G401 (cell line): Measurements from ENCODE around the gene NPFFR1. TPM values are rescaled to one million over a fixed set of nuclear protein-coding genes. Genes with fewer than 3 reads are reported as not detected.

ENCODE experiments used
- DNase-seq: peaks from one replicate; pipeline ENCODE4 v3.0.0-alpha.2; 2015; ENCODE audit warnings: low spot score
- in situ Hi-C: cut with HindIII; loops from 2 replicates; pipeline ENCODE4 v1.10.0; 2016; ENCODE audit warnings: low sequenced_read_pairs, mixed read lengths
- total RNA-seq: library from RNA; depleted of rRNA; stranded (reverse); fragments of >200 nt; shearing (Covaris generic); gene quantifications from 2 replicates; pipeline ENCODE4 v1.2.3, GENCODE V29; 2014

NPFFR1 gene
- total RNA-seq, 1 experiment from 2014 or later = not detected

DNA sequence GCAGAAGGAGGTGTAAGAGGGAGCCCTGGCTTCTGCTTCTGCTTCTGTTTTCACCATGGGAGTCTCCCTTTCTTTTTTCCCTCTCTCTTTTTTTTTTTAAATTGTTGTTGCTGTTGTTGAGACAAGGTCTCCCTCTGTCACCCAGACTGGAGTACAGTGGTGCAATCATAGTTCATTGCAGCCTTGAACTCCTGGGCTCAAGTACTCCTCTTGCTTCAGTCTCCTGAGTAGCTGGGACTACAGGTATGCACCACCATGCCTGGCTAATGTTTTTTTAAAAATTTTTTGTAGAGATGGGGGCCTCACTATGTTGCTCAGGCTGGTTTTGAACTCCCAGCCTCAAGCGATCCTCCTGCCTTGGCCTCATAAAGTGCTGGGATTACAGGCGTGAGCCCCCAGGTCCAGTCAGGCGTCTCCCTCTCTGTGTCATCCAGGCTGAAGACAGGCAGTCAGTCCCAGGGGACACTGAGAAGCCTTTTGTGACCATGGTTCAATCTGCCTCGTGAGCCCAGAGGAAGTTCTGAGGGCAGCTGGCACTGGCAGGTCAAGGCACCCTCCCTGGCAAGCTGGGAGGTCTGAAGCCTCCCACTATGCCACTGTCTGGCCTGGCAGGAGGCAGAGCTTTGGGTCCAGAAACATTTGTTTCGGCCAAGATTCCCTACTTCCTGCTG is 33.6 kb upstream of the NPFFR1 start:
- in situ Hi-C loops = no loop called here
- no peak for DNase-seq

- in situ Hi-C loops = no loop called here
- no peak for DNase-seq
These were observed 32.0 kb upstream of the NPFFR1 start for GRCh38 chr10:70315815-70316214.

DNA sequence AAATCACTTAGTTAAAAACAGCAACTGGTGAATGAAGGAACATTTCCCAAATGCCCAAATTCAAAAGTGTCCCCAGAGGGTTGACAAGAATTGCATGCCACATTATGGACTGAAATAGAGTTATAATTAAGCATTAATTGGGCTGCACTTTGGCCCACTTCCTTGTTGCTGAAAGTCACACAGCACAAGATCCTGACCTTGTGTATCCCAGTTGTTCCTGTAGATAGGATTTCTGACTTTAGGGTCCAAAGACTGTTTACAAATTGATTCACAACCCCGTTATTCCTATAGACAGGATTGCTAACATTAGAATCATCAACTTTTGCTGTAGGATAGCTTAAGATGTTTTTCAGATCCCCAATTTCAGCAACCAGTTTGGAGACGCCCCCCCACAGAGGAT is 31.5 kb upstream of the NPFFR1 start:
- in situ Hi-C loops = no loop called here
- DNase-seq = no peak

DNA sequence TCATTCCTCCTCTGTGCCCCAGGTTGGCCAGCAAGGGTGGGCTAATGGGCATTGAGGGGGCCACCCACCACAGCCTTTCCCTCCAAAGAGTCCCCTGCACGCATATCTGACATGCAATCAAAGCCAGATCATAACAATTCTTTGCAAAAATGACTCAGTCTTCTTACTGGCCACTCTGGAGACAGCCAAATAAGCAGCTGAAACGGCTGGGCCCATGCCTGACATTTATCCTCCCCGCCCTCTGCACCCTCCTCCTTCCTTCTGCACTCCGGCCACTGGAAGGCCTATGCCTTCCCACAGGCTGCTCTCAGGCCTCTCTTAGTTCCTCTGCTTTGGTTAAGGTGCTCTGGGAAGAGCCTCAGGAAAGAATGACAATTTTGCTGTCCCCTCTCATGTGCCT is 29.2 kb upstream of the NPFFR1 start:
- in situ Hi-C loops = no loop called here
- DNase-seq = no peak

- no peak for DNase-seq
- in situ Hi-C loops = no loop called here
These were observed 28.4 kb upstream of the NPFFR1 start for GRCh38 chr10:70312249-70312648.

DNA sequence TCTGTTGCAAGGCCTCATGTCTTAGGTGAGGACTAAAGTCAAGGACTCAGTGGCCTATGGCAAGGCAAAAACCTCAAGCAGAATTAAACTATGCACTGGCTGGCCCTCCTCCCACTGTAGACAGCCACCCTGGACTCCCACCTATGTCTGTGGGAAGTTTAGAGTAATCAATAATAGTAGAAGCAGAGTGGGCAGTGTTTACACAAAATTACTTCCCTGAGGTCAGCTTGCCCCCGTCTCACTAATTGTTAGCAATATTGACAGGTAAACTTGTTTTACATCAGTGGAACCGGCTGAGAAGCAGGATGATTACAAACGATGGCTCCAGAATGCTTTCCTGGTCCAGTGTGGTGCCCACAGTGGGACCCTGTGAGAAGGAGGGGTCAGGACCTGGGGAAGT is 27.9 kb upstream of the NPFFR1 start:
- no peak for DNase-seq
- in situ Hi-C loops = no loop called here

- in situ Hi-C loops = no loop called here
- DNase-seq = no peak
These were observed 25.9 kb upstream of the NPFFR1 start for GRCh38 chr10:70309661-70310060.

GRCh38 chr10:70308121-70309060 is 24.6 kb upstream of the NPFFR1 start:
- DNase-seq = no peak
- in situ Hi-C loops = no loop called here

DNA sequence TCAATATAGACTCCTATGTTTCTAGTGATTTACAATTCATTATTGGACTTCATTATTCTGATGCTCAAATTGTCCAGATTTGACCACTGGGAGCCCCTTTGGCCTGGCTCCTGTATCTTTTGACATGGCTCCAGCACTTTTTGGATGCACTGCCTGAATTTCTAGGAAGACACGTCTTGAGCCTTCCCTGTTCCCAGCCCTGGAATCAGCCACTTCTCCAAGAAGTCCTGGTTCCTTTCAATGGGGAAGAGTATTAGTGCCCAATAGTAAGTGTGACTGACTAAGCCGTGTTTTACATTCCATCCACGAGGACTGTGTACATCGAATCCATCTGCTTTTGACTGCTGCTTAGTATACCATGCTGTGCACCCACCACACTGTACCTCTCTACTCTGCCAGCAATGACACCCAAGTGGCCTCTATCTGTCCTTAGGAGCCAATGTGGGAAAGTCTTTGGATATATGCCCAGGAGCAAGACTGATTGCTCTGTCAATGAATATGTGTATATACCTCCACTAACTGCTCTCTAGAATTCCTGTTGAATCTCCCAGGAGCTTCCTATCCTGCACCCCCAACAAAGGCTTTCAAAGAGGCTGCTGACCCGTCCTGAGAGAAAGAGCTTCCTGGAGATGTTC is 23.2 kb upstream of the NPFFR1 start:
- in situ Hi-C loops = no loop called here

DNA sequence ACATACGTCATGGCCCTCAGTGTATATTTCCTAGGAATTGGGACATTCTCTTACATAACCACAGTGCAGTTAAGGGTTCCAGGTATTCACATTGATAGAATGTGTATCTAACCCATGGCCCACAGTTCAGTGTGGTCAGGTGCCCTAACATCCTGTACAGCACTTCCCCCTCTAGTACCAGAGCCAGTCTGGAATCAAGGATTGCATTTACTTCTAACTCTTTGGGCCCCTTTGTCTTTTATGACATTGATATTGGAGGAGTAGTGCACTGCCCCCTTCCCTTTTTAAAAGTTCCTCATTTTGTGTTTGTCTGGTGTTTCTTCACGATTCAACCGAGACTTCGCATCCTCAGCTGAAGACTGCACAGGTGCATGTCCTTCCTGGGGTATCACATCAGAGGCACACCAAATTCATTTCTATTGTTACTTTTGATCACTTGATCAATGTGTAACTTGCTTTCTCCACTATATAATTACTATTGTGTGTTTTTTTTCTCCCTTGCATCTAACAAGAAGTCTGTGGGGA is 22.4 kb upstream of the NPFFR1 start:
- DNase-seq = no peak
- in situ Hi-C loops = no loop called here

More for the DNA sequence above, 23.2 kb upstream of the NPFFR1 start:
- no peak for DNase-seq

DNA sequence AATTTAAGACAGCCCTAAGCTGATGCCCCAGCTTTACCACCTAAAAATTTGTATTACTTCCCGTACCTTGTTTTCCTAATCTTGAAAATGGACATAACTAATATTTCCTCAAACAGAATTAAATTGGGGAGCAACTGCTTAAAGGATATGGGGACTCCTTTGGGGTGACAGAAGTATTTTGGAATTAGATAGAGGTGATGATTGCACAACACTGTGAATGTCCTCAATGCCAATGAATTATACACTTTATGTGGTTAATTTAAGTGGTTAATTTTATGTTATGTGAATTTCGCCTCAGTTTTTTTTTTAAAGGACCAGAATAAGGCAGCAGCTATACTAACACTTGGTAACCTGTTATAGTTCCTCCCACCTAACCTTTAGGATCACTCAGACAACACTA is 19.9 kb upstream of the NPFFR1 start:
- in situ Hi-C loops = no loop called here
- no peak for DNase-seq

GRCh38 chr10:70302292-70302691 is 18.5 kb upstream of the NPFFR1 start:
- in situ Hi-C loops = no loop called here
- no peak for DNase-seq

GRCh38 chr10:70300908-70301597 is 17.2 kb upstream of the NPFFR1 start:
- in situ Hi-C loops = no loop called here
- DNase-seq = no peak

- in situ Hi-C loops = no loop called here
- DNase-seq = no peak
These were observed 16.7 kb upstream of the NPFFR1 start for GRCh38 chr10:70300461-70300860.

DNA sequence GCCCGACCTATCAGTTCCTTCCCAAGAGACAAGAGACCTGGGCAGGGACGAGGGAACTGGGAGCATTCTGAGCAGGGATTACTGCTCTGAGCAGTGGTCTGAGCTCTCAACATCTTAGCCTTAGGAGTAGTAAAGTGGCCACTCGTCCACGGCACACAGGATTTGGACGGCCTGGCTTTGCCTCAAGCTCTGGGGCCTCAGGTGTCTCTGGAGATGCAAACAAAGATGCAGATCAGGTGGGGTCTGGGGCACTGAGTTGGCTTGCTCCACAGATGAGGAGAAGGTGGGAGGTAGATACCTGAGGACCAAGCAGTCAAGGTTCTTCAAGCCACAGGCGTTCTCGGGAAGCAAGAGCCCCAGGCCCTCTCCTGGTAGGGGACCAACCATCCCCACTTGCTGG is 16.1 kb upstream of the NPFFR1 start:
- DNase-seq = no peak
- in situ Hi-C loops = no loop called here

GRCh38 chr10:70298393-70298792 is 14.6 kb upstream of the NPFFR1 start:
- in situ Hi-C loops = no loop called here
- DNase-seq = no peak

DNA sequence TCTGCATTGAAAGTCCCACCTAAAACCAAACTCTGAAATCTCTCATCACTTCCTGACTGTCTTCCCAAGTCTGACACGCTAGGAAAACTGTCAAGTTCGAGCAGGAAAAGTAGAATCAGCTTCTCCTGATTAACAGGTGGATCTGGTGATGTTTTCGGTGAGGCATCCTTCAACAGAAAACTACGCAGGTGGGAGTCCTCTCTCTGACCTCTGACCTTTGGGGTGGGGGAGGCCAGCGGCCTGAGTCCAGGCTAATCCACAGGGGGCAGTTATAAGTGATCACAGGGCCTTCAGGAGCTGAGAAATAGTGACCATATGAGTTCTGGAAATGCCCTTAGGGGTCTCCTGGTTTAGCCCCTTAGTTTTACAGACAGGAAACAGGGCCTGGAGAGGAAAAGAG is 13.4 kb upstream of the NPFFR1 start:
- no peak for DNase-seq
- in situ Hi-C loops = no loop called here

DNA sequence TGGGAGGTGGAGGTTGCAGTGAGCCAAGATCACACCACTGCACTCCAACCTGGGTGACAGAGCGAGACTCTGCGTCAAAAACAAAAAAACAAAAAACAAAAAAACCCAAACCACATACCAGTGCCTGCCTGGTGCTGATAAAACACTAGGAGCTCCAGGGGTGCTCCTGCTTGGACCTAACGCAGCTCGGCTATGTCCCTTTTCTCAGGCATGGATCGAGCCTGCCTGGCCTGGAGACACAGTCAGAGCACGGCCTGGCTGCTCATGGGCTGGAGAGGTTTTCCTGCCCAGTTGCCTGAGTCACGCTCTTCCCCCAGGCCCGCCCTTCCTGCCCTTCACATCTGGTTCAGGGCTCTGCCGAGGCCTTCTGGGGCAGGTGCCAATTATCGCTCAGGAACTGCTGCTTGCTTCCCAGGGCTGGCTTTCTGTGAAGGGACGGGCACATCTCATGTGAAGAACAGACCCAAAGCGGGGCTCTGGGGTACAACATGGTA is 12.6 kb upstream of the NPFFR1 start:
- DNase-seq = no peak
- in situ Hi-C loops = no loop called here

GRCh38 chr10:70295926-70296325 is 12.1 kb upstream of the NPFFR1 start:
- in situ Hi-C loops = no loop called here
- no peak for DNase-seq
